GM08714 (cell line): ENCODE data around the gene BMP8B.
"Not testable (repeated sequence)": the region's sequence is repeated elsewhere in the genome, so short reads cannot be mapped to it uniquely, and the experiment has no call there.

Source experiments
- H3K4me3 ChIP-seq: fragments of 200-500 bp; sonication (Bioruptor generic); 2 replicates; pipeline ENCODE4 v1.5.1; 2014; ENCODE audit warnings: mild to moderate bottlenecking, low read length, inconsistent platforms
- ZNF274 ChIP-seq: IDR thresholded peaks from 2 replicates; pipeline ENCODE4 v1.6.1; 2012; ENCODE audit warnings: mild to moderate bottlenecking, low read depth, low read length

Gene BMP8B

GRCh38 chr1:39788758-39789570, at the start of gene BMP8B:
BMP8B (minus strand) TSS chr1:39788865; CDS start chr1:39788485, 380 bp downstream.
- peak within 1 kb of the TSS; percentile 33; the same call in 1 of the 2 replicates for H3K4me3 ChIP-seq
- TF ChIP-seq ZNF274, result no peak

- TF ChIP-seq ZNF274, result no peak
- no peak overlapping the region for H3K4me3 ChIP-seq
These were observed 48.0 kb upstream of the BMP8B start for GRCh38 chr1:39836595-39837110.

- no peak overlapping the region for H3K4me3 ChIP-seq
- no peak for TF ChIP-seq ZNF274
These were observed 47.4 kb upstream of the BMP8B start for GRCh38 chr1:39835935-39836594.

GRCh38 chr1:39835110-39835509, 46.4 kb upstream of the BMP8B start:
- no peak overlapping the region for H3K4me3 ChIP-seq
- TF ChIP-seq ZNF274, result no peak

GRCh38 chr1:39833621-39834385, 45.1 kb upstream of the BMP8B start:
- TF ChIP-seq ZNF274, result no peak
- no peak overlapping the region for H3K4me3 ChIP-seq

GRCh38 chr1:39833121-39833520, 44.5 kb upstream of the BMP8B start:
- H3K4me3 ChIP-seq, result no peak overlapping the region
- TF ChIP-seq ZNF274, result no peak

GRCh38 chr1:39832294-39832693, 43.6 kb upstream of the BMP8B start:
- no peak for TF ChIP-seq ZNF274
- no peak overlapping the region for H3K4me3 ChIP-seq

- no peak overlapping the region for H3K4me3 ChIP-seq
- no peak for TF ChIP-seq ZNF274
These were observed 41.3 kb upstream of the BMP8B start for GRCh38 chr1:39829791-39830533.

GRCh38 chr1:39828734-39829133, 40.1 kb upstream of the BMP8B start:
- H3K4me3 ChIP-seq, result no peak overlapping the region
- TF ChIP-seq ZNF274, result no peak

GRCh38 chr1:39828255-39828654, 39.6 kb upstream of the BMP8B start:
- not testable (repeated sequence) for H3K4me3 ChIP-seq

- TF ChIP-seq ZNF274, result no peak
These were observed 38.5 kb upstream of the BMP8B start for GRCh38 chr1:39827201-39827600.

GRCh38 chr1:39826583-39826982, 37.9 kb upstream of the BMP8B start:
- no peak for TF ChIP-seq ZNF274
- H3K4me3 ChIP-seq, result no peak overlapping the region

More at GRCh38 chr1:39827201-39827600, 38.5 kb upstream of the BMP8B start:
- H3K4me3 ChIP-seq, result no peak overlapping the region

- no peak for TF ChIP-seq ZNF274
- H3K4me3 ChIP-seq, result no peak overlapping the region
These were observed 36.8 kb upstream of the BMP8B start for GRCh38 chr1:39825432-39825941.

GRCh38 chr1:39823450-39823849, 34.8 kb upstream of the BMP8B start:
- not testable (repeated sequence) for H3K4me3 ChIP-seq
